Smooth muscle cell (in vitro differentiated cells): ENCODE measurements around the gene SRP14. TPM values are rescaled to one million over a fixed set of nuclear protein-coding genes. Genes with fewer than 3 reads are reported as not detected.
"Not testable (repeated sequence)": the region's sequence is repeated elsewhere in the genome, so short reads cannot be mapped to it uniquely, and the experiment has no call there.

Experiments
- DNase-seq: peaks from one replicate; lab custom pipeline; 2025; ENCODE audit not compliant: unreplicated experiment; lab: John Stamatoyannopoulos, UW
- H2AFZ ChIP-seq: fragments of 200-600 bp; sonication (generic); 2 replicates; pipeline ENCODE4 v1.6.0; 2016; ENCODE audit warnings: antibody characterized with exemption, low read depth, mild to moderate bottlenecking
- H3F3A ChIP-seq: fragments of 200-600 bp; sonication (generic); 2 replicates; pipeline ENCODE4 v1.6.0; 2017; ENCODE audit warnings: antibody characterized with exemption, low read depth
- H3K27ac ChIP-seq: fragments of 200-600 bp; sonication (generic); 2 replicates; pipeline ENCODE4 v1.5.1; 2016; ENCODE audit warnings: low read depth, mild to moderate bottlenecking
- H3K27me3 ChIP-seq: fragments of 200-600 bp; sonication (generic); 2 replicates; pipeline ENCODE4 v1.6.1; 2016; ENCODE audit warnings: low read depth, mild to moderate bottlenecking
- H3K36me3 ChIP-seq: fragments of 200-600 bp; sonication (generic); 2 replicates; pipeline ENCODE4 v1.5.1; 2016; ENCODE audit warnings: low read depth
- H3K4me1 ChIP-seq: fragments of 200-600 bp; sonication (generic); 2 replicates; pipeline ENCODE4 v1.5.1; 2016; ENCODE audit warnings: low read depth
- H3K4me2 ChIP-seq: fragments of 200-600 bp; sonication (generic); 2 replicates; pipeline ENCODE4 v1.6.0; 2016; ENCODE audit warnings: mild to moderate bottlenecking
- H3K4me3 ChIP-seq: fragments of 200-600 bp; sonication (generic); 2 replicates; pipeline ENCODE4 v1.5.1; 2016; ENCODE audit warnings: mild to moderate bottlenecking
- H3K79me2 ChIP-seq: fragments of 200-600 bp; sonication (generic); 2 replicates; pipeline ENCODE4 v1.6.0; 2016; ENCODE audit warnings: low read depth, mild to moderate bottlenecking
- H3K9ac ChIP-seq: fragments of 200-600 bp; sonication (generic); 2 replicates; pipeline ENCODE4 v1.6.0; 2016; ENCODE audit warnings: low read depth
- H3K9me3 ChIP-seq: fragments of 200-600 bp; sonication (generic); replicated peaks from 2 replicates; pipeline ENCODE4 v1.5.1; 2016; ENCODE audit warnings: low read depth
- H4K20me1 ChIP-seq: fragments of 200-600 bp; sonication (generic); 2 replicates; pipeline ENCODE4 v1.6.0; 2016; ENCODE audit warnings: low read depth
- CTCF ChIP-seq: fragments of 200-600 bp; sonication (generic); IDR thresholded peaks from 2 replicates; pipeline ENCODE4 v1.5.1; 2017; ENCODE audit warnings: borderline replicate concordance, mild to moderate bottlenecking, antibody characterized with exemption; ENCODE audit not compliant: insufficient read depth, poor library complexity, severe bottlenecking
- WGBS: methylation state at CpG from one replicate; pipeline ENCODE4 v1.1.7; 2016; ENCODE audit warnings: low lambda C conversion rate; 5-methylcytosine and 5-hydroxymethylcytosine counted together
- polyA plus RNA-seq: library from polyadenylated mRNA; unstranded; fragments of >200 nt; fragmentation: Nextera tagmentation; extraction: Ambion mirVana; gene quantifications from 2 replicates; pipeline ENCODE4 v1.2.1, GENCODE V29; 2016
- total RNA-seq: library from RNA; depleted of rRNA; stranded (reverse); fragments of >200 nt; gene quantifications from 2 replicates; pipeline ENCODE4 v1.2.3, GENCODE V29; 2014

The SRP14 gene
- total and polyA plus RNA-seq, 2 experiments from 2014 or later, result 307 to 726 TPM

GRCh38 chr15:39999538-40000200, 39.3 kb downstream of the SRP14 start:
- Histone ChIP-seq H3F3A (no peaks in the 10 kb centered on the region), H4K20me1 (no peaks in the 10 kb centered on the region), H3K9me3 (no peaks in the 10 kb centered on the region), H3K4me3 (no peak overlapping the region), H3K36me3 (peaks cover 9% of the 10 kb centered on the region), H2AFZ (no peak overlapping the region), H3K4me1 (no peaks in the 10 kb centered on the region), H3K9ac (no peak overlapping the region), H3K4me2 (no peak overlapping the region), H3K27me3 (no peaks in the 10 kb centered on the region), H3K79me2 (no peaks in the 10 kb centered on the region), H3K27ac (no peak overlapping the region)
- TF ChIP-seq CTCF, result no peak
- DNase-seq, result no peak

GRCh38 chr15:39998511-39999077, 40.4 kb downstream of the SRP14 start:
- Histone ChIP-seq H4K20me1 (no peaks in the 10 kb centered on the region), H3K9ac (no peak overlapping the region), H3K27me3 (no peaks in the 10 kb centered on the region), H3K79me2 (no peaks in the 10 kb centered on the region), H2AFZ (no peak overlapping the region), H3K4me2 (no peak overlapping the region), H3F3A (no peaks in the 10 kb centered on the region), H3K9me3 (no peaks in the 10 kb centered on the region), H3K27ac (no peak overlapping the region), H3K36me3 (peaks cover under 1% of the 10 kb centered on the region), H3K4me3 (no peak overlapping the region), H3K4me1 (no peaks in the 10 kb centered on the region)
- no peak for TF ChIP-seq CTCF
- DNase-seq, result no peak
- 91% methylated on average over 6 of the region's 6 CpGs for WGBS

- H3K4me2 ChIP-seq, result no peak overlapping the region
- H3F3A ChIP-seq, result no peaks in the 10 kb centered on the region
- no peaks in the 10 kb centered on the region for H3K79me2 ChIP-seq
- H4K20me1 ChIP-seq, result no peaks in the 10 kb centered on the region
- no peaks in the 10 kb centered on the region for H3K27me3 ChIP-seq
- H2AFZ ChIP-seq, result no peak overlapping the region
- no peaks in the 10 kb centered on the region for H3K9me3 ChIP-seq
- H3K4me3 ChIP-seq, result no peak overlapping the region
- no peak overlapping the region for H3K27ac ChIP-seq
- no peak for DNase-seq
- H3K36me3 ChIP-seq, result no peaks in the 10 kb centered on the region
- no peaks in the 10 kb centered on the region for H3K4me1 ChIP-seq
- WGBS, result 99% methylated on average over 6 of the region's 6 CpGs
- TF ChIP-seq CTCF, result no peak
- no peak overlapping the region for H3K9ac ChIP-seq
Observed at GRCh38 chr15:39997639-39998038, 41.3 kb downstream of the SRP14 start.

- WGBS, result 90% methylated on average over 1 of the region's 1 CpG
- Histone ChIP-seq H3F3A (no peaks in the 10 kb centered on the region), H3K9me3 (no peaks in the 10 kb centered on the region), H3K79me2 (no peaks in the 10 kb centered on the region), H3K9ac (no peak overlapping the region), H3K27ac (no peak overlapping the region), H3K36me3 (peaks cover 2% of the 10 kb centered on the region), H3K4me2 (no peak overlapping the region), H2AFZ (no peak overlapping the region), H4K20me1 (no peaks in the 10 kb centered on the region), H3K27me3 (no peaks in the 10 kb centered on the region), H3K4me3 (no peak overlapping the region), H3K4me1 (no peaks in the 10 kb centered on the region)
- DNase-seq, result no peak
- no peak for TF ChIP-seq CTCF
Observed at GRCh38 chr15:39997031-39997430, 42.0 kb downstream of the SRP14 start.

- H3K27ac ChIP-seq, H3F3A ChIP-seq, DNase-seq, H3K27me3 ChIP-seq, H3K4me2 ChIP-seq, H3K4me1 ChIP-seq, H3K4me3 ChIP-seq, H3K9ac ChIP-seq, H3K36me3 ChIP-seq, H3K9me3 ChIP-seq, H2AFZ ChIP-seq, H3K79me2 ChIP-seq, H4K20me1 ChIP-seq: not testable (repeated sequence)
- 98% methylated on average over 2 of the region's 2 CpGs for WGBS
Observed at GRCh38 chr15:39996228-39996627, 42.8 kb downstream of the SRP14 start.
